HG02763 (cell line): ENCODE results near the gene AGBL4.

Experiments
- ATAC-seq: cut with Tn5 transposase; IDR thresholded peaks from one replicate; pipeline ENCODE4 v1.9.1; 2021; ENCODE audit warnings: mild to moderate bottlenecking, moderate library complexity; ENCODE audit not compliant: unreplicated experiment

Gene AGBL4

DNA sequence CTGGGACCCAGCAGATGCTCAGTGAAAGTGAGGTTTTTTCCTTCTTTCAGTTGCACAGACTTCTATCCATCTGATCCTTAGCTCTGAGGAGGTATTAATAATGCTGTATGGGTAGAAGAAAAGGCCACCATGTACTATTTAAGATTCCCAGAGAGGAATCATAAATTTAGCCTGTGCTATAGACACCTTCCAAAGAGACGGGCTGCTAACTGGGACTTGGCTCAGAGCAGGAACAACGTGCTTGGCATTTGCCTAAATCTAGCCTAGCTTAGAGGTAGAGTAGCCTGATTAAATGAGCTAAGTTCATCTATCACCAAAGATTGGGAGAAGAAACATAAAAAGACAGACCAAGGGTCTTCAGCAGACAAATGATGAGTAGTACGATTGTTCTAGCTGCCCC, 1070.1 kb downstream of the AGBL4 start:
- ATAC-seq: no peak

DNA sequence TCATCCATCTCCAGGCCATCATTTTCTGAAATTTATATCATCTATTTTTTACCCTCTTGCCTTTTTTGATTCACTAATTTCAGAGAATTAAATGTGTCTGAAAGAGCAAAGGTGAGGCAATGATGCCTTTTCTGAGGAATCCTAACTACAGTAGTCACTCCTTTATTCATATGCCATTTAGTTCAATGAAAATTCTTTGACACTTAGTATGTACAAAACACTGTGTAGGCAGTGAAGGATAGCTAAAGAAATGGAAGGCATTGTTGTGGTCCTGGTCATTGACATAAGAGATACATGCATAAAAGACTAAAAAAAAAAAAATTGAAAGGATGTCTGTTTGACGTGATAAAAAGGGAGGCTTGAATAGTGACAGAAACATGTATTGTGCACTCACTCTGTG, 1075.2 kb downstream of the AGBL4 start:
- no peak for ATAC-seq

DNA sequence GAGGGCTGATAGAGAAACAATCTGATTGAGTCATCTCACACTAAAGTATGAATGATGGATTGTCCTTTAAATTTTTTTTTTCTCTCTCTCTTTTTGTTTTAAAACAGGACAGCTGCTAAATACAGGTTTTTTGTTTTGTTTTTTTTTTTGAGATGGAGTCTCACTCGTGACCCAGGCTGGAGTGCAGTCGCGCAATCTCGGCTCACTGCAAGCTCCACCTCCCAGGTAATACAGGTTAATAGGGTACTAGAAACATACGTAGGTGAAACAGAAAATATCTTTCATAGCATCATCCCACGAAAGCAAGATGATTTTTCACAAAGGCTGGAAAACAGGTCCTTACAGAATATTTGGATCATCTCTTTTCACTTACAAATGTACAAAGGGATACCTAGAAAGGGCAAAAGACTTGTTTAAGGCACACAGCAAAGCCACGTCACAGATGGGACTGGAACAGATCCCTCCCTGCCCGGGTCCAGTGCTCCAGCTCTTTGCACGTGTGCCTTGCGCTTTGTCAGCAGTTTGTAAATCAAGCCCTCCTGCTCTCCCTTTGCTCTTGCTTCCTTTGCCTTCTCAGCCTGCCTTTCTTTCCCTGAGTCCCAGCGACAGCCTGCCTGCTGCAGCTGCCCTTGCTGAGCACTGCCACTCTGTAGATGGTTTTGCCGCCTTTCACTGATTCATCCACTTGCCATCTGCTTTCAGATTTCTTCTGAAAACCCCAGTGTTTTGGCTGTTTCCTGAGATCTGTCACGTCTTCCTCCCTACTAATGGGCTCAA, 1075.8 kb downstream of the AGBL4 start:
- ATAC-seq: no peak

DNA sequence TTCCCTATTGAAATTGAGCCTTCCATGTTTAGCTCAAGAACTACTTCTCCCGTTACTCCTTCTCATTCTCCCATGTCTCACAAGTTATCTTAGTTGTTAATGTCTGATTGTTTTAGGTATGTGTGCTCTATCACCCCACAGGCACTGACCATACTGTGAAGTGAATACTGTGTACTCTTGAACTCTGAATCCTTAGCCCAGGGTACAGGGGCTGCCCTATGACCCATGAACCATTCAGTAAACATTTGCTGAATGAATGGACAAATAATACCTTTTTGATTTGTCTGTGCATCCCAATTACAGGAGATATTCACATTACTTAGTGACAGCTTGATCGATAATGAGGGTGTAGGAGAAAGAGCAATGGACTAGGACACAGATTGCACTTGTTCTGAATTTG, 1077.7 kb downstream of the AGBL4 start:
- ATAC-seq: no peak

DNA sequence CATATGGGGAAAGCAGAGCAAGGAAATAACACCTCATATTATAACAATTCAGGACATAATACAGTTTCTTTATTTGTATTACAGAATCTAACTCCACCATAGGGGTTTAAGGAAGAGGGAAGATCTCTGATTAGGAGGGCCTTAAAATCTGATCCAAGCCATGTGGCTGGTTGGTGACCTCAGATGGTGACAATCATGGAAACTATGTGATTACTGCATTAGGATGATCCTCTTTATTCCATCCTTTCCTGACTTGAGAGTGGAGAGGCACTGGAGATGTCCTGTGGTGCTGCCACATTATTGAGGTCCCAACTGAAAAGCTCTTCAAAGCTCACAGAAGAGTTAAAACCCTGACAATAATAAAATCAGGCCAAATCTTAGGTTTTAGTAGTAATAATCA, 1078.9 kb downstream of the AGBL4 start:
- no peak for ATAC-seq

DNA sequence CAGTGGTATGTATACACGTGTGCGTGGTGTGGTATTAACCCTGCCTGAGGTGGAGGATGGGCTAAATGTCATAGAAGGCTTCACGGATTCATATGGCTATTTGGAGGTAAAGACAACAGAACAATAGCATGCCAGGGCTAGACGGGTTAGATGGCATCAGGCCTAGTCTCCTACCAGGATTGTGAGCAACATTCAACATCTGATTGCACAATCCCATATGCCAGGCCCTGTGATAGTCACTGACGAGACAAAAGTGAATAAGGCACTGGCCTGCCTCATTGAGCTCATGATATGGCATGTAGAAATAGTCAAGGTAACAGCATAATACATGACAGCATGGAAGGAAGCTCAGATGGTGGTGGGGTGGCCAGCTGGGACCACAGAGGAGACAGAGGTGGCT, 1079.9 kb downstream of the AGBL4 start:
- no peak for ATAC-seq

DNA sequence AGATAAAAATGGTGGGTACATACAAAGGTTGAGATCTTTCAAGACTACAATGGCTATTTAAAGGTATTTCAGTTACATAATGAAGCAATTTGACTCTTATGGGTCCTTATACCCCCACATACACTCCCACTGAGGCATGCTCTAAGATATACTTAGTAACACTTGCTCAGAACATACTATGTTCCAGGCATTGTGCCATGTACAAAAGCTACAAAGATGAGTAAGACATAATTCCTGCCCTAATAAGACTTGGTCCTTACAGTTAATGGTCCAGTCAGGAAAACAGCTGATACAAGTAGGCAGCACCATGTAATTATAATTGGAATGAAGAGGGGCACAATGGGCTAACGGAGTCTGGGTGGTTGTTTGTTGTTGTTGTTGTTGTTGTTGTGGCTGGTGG, 1080.4 kb downstream of the AGBL4 start:
- no peak for ATAC-seq

DNA sequence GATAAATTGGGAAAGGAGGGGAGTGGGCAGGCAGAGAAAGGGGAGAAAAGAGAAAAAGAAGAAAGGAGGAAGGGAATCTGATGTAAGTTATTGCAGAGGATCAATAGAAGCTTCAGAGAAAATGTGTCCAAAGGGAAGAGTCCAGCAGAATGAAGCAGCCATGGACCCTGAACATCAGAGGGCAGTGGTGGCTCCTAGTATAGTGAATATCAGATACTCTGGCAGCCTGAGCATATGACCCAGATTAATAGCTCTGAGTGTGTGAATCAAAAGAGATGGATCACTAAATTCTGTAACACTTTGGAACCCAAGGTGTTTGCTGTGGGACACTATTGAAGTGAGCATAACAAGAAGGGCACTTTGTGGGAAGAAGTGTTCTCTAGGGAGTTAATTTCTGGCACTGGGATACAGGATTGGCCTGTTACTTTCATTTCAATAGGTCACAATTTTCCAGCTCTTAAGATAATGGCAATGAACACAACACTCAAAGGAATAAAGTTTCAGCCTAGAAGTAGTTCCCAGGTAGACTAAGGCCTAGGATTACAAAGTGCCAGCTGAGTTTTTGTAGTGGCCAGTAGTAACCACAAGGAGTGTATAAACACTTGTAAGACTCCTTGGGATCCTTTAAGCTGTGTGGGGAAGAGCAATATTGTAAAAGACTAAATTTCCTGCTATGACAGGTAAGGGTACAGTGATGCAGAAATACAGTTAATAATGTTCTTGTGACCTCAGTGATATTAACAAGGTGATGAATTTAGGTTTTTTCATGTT, 1082.6 kb downstream of the AGBL4 start:
- ATAC-seq: no peak

DNA sequence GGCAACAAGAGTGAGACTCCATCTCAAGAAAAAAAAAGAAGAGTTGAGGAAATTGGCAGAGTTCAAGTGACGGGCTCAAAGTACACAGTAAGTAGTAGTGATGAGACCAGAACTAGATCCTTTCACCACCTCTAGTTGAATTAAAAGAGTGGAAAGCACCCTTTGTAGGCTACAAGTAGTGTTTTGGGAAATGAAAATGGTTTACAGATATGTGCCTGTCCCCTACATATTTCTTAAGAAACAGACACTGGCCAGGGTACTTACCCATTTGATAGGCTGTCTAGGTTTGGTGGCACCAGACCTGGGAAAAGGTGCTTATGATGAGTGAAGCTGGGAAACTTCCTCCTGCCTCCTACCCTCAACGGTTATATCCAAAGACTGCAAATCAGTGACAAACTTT, 1083.4 kb downstream of the AGBL4 start:
- ATAC-seq: no peak

DNA sequence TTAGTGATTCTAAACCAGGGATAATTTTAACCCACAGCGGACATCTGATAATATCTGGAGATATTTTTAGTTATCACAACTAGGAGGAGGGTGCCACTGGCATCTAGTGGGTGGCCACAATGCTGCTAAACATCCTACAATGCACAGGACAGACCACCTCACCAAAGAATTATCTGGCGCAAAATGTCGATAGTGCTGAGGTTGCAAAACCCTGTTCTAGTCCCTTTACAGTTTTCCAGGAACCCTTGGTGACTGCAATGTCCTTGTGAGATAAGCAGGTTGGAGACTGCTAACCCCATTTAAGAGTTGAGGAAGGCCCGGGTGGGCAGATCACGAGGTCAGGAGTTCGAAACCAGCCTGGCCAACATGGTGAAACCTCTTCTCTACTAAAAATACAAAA, 1083.9 kb downstream of the AGBL4 start:
- no peak for ATAC-seq

DNA sequence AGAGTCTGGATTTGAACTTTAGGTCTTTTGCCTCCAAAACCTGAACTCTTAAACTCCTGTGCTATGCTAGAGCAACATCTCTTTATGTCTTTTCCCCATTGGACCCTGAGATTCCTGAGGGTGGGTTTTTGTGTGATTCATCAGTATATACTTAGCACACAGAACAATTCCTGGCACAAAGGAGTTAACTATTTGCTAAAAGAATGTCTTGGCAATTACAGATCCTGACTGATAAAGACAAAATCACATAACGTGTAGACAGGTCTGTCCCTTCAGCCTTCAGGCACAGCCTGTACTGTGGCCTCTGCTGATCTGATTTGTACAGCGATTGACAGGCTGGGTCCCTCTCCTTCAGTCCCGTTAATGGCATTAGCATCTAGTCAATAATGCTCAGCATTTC, 1084.7 kb downstream of the AGBL4 start:
- ATAC-seq: no peak

DNA sequence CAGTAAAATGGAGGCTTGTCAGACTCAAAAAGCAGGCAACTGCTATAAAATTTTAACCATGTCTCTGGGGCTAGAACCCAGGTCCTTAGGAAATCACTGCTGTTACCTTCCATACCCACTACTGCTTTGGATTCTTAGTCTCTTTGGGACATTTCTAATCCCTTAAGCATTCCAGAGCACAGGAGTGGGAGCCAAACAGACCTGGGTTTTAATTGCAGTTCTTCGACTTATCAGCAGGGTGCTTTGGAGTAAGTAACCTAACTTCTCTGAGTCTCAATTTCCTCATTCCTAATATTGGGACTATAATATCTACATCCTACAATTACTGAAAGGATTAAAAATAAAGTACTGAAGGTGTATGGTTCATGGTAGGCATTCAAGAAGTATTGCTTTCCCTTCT, 1086.0 kb downstream of the AGBL4 start:
- ATAC-seq: no peak

DNA sequence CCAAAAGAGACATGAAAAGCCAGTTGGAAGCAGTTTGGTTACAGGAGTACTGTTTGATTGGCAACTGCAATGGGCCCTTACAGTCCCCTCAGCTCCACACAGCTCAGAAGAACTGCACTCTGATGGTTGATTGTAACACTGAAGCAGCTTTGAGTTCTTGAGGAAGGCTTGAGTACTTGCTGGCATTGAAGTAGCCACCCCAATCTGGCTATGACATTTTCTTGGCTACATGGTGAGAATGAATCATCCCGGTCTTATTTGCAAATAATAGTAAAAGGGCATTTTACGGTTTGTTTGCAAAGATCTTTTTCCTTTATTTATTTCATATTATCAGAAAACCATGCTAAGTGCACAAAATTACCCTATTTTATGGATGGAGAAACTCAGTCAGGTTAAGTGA, 1087.3 kb downstream of the AGBL4 start:
- no peak for ATAC-seq

DNA sequence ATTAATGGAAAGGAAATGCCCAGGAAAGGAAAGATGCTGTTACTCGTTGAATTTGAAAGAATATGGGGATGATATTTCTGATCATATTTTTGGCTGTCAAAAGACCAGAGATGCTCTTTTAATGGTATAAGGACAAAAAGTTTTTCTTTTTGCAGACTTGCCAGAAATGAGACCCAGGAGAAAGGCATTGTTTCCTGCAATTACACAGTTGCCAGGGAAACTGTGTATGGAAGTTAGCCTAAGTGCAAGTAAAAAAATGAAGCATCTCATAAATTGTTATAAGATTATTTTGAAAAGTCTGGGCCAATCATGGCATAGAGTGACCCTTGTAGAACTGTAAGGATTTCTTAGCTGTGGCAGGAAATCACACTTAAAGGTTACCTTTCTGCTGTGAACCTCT, 1091.4 kb downstream of the AGBL4 start:
- no peak for ATAC-seq

DNA sequence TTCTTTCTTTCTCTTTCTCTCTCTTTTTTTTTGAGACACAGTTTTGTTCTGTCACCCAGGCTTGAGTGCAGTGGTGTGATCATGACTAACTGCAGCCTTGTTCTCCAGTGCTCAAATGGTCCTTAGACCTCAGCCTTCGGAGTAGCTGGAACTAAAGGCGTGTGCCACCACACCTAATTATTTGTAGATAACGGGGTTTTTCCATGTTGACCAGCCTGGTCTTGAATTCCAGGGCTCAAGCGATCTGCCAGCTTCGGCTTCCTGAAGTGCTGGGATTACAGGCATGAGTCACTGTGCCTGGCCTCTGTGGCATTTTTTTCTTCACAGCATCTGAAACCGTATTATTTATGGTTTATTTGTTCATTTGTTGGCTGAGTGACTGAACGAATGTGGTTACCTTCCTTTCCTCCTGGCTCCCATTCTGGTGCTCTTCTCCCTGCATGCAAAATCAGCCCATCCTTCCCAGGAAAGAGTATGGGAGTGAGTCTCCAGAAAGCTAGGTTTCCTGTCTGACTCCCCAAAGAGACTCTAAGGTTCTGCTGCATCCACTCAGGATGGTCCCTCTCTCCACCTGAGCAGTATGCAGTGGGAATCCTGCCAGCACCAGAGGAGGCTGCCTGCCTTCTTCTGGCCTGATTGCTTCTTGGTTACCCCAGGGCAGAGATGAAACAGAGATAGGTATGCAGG, 1092.1 kb downstream of the AGBL4 start:
- no peak for ATAC-seq

DNA sequence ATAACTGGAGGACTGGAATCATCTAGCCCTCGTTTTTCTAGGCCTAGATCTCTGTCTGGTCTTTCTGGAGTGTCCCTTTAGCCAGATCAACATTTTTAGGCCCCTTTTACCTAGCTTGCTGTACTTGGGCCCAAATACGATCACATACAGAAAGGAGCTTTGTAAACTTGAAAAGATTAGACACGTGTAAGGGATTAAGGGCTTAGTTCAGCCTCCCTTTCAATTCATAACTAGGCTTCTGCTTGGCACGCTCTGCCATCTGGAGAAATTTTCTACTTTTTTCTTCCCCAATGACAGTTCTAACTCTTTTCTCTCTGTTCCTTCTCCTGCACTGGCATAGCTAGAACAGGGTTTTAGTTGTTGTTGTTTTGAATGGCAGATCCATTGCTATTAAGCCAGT, 1093.7 kb downstream of the AGBL4 start:
- ATAC-seq: no peak

DNA sequence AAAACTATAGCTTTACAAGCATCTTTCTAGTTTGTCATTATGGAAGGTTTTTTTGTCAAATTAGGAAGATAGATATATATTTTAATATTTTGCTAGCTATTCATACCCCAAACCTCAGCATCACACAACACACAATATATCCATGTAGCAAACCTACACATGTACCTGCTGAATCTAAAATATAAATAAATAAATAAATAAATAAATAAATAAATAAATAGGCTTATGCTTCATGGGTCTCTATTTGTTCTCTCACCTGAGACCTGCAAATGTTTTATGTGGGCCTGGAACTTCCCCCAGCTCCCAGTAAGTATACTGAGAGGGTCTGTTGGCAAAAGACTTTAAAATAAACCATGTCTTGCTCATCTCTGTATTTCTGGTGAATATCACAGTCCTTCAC, 1099.7 kb downstream of the AGBL4 start:
- no peak for ATAC-seq

DNA sequence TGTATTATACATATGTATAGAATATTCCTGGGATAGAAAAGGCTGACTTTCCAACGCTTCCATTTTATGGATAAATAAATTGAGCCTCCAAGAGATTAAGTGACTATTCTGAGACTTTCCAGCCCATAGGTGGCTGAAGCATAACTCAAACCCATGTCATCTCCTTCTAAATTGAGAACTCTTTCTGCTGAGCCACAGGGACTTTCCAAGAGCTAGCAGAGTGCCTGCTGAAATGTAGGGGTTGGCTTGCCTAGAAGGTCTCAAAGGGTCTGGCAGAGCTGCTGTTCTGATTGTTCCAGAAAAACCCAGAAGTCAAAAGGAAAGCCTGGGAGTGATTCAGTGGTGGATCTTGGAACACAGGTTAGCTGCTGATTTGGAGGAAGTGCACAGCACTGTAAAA, 1100.6 kb downstream of the AGBL4 start:
- no peak for ATAC-seq

DNA sequence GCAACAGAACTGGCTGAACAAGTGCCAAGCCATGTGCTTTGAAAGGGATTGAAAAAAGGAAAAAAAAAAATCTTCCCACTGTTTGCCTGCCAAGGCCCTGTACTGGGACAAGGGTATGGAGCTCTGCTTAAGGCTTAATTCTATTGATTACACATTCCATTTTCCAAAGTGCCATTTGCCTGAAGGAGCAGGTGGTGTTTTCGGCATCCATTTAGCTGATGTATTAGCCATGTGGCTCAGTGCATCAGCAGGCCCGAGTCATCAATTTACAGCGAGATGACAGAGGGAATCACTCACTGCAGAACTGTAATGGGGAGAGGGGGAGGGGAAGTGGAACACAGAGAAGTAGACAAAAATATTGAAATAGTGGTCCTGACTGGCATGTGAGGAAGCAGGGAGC, 1102.9 kb downstream of the AGBL4 start:
- no peak for ATAC-seq

DNA sequence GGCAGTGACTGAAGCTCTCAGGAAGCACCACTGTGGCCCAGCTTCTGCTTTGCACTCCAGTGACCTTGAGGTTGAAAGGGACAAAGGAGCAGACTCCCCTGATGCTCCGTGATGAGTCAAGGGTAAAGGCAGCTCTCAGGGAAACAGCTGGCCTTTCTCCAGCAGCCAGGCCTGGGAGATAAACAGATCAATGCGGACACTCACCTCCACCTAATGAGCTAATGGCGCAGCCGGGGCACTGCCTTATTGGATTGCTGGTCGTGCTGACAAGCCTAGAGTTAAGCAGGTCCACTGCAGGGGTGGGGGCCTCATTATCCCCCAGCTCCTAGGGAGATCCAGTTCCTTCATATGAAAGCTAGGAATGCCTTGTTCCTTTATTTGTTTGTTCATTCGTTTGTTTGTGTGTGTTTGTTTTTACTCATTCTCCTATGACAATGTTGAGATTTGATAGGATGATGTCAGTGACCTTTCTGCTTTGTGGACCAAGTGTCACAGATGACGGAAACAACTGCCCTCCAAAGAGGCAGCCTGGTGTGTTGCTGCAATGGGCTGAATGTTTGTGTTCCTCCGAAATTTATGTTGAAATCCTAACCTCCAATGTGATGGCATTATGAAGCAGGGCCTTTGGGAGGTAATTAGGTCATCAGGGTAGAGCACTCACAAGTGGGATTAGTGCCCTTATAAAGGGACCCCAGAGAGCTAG, 1105.7 kb downstream of the AGBL4 start:
- no peak for ATAC-seq

DNA sequence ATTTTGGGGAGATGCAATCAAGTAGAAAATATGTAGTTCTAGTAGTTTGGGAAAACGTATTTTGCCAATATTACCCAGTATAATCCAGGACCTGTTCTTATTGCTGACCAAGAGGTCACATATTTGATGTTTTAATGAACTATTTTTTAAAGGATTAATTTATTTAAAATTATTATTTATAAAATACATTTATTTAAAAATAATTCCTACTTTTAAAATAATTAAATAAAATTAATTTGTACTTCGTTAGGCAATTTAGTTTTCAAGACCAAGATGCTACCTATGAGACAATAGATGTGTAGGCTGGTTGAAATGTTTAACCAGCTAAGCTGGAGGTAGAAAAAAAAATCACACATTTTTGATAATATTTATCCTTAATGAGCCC, 1106.7 kb downstream of the AGBL4 start:
- ATAC-seq: no peak
